ENCODE measurements around the gene PPM1J.

DNA sequence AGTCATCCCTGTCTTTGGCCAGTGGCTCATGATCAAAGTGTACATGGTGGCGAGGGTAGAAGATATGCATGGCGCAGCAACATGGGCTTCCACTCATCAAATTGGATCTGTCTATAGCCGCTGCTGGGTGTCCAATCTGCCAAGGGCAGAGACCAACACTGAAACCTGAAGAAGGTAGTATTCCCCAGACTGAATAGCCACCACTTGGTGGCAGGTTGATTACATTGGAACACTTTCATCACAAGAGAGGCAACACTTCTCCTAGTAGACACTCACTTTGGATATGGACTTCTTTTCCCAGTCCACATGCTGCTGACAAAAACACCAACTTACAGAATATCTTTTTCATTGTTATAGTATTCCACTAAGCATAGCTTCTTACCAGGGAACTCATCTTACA lies 22.4 kb upstream of the PPM1J start:
- TF ChIP-seq, protein P1, sequence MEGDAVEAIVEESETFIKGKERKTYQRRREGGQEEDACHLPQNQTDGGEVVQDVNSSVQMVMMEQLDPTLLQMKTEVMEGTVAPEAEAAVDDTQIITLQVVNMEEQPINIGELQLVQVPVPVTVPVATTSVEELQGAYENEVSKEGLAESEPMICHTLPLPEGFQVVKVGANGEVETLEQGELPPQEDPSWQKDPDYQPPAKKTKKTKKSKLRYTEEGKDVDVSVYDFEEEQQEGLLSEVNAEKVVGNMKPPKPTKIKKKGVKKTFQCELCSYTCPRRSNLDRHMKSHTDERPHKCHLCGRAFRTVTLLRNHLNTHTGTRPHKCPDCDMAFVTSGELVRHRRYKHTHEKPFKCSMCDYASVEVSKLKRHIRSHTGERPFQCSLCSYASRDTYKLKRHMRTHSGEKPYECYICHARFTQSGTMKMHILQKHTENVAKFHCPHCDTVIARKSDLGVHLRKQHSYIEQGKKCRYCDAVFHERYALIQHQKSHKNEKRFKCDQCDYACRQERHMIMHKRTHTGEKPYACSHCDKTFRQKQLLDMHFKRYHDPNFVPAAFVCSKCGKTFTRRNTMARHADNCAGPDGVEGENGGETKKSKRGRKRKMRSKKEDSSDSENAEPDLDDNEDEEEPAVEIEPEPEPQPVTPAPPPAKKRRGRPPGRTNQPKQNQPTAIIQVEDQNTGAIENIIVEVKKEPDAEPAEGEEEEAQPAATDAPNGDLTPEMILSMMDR (IDR thresholded peaks at IDR 0.05) = no peak
- no peak for TF ChIP-seq EP300 (IDR thresholded peaks at IDR 0.05)
